Measurements from ENCODE around the gene NDUFAF5.

GRCh38 chr20:13784271-13784892 is 446 bp upstream of the NDUFAF5 start:
- TF ChIP-seq POLR2A (IDR thresholded peaks at IDR 0.05) (peak in 1 of 2 donors; percentile 49), EP300 (IDR thresholded peaks at IDR 0.05) (no peak)
- TF ChIP-seq, protein P1, sequence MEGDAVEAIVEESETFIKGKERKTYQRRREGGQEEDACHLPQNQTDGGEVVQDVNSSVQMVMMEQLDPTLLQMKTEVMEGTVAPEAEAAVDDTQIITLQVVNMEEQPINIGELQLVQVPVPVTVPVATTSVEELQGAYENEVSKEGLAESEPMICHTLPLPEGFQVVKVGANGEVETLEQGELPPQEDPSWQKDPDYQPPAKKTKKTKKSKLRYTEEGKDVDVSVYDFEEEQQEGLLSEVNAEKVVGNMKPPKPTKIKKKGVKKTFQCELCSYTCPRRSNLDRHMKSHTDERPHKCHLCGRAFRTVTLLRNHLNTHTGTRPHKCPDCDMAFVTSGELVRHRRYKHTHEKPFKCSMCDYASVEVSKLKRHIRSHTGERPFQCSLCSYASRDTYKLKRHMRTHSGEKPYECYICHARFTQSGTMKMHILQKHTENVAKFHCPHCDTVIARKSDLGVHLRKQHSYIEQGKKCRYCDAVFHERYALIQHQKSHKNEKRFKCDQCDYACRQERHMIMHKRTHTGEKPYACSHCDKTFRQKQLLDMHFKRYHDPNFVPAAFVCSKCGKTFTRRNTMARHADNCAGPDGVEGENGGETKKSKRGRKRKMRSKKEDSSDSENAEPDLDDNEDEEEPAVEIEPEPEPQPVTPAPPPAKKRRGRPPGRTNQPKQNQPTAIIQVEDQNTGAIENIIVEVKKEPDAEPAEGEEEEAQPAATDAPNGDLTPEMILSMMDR (IDR thresholded peaks at IDR 0.05): no peak

Measured in tibial nerve (tissue), 4 donors.